NCI-H2029 (cell line): Measurements from ENCODE around the gene DYRK1A.

ENCODE experiments used
- DNase-seq: peaks from one replicate; lab custom pipeline; 2025; lab: John Stamatoyannopoulos, UW

Gene DYRK1A

GRCh38 chr21:37385179-37385765 lies 18.7 kb downstream of the DYRK1A start:
- no peak for DNase-seq

DNA sequence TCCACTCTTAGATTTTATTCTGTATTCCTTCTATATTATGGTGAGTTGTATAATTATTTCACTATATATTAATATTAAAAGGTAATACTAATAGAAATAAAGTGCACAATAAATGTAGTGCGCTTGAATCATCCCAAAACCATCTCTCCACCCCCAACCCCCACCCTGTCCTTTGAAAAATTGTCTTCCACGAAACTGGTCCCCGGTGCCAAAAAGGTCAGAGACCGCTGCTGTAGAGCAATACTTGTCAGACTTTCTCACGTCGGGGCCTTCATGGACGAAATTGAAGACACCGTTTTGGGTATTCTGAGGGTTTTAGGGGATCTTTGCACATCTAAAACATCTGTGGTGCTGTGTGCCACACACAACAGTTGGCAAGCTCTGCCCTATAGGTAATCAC lies 19.6 kb downstream of the DYRK1A start:
- no peak for DNase-seq

- no peak for DNase-seq
Observed at GRCh38 chr21:37389456-37389855, 22.9 kb downstream of the DYRK1A start.

DNA sequence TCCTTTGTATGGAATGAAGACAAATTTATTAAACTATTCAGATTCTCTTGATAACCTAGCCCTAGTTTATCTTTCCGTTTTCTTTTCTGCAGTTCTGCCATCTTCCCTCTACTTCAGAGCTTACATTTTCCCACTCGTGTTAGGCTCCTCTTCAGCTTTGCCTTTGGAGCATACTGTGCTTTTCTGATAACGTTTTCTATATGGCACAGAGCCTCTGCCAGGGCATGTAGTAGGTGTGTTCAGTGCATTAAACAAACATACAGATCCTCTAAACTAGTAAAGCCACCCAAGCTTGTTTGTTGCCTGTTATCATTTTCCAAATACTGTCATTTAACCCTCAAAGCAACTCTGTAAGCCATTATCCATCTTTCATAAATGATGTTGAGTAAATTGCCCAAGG lies 25.1 kb downstream of the DYRK1A start:
- no peak for DNase-seq

DNA sequence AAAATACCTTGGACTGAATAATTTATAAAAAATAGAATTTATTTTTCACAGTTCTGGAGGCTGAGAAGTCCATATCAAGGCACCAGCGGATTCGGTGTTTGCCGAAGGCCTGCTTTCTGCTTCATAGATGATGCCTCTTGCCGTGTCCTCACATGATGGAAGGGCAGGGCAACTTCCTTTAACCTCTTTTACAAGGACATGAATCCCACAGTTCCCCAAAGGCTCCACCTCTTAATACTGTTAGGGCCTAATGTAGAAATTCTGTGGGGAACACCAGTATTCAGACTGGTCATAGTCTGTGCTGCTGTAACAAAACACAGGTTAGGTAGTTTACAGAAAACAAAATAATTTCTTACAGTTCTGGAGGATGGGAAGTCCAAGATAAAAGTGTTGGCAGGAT lies 25.9 kb downstream of the DYRK1A start:
- no peak for DNase-seq

DNA sequence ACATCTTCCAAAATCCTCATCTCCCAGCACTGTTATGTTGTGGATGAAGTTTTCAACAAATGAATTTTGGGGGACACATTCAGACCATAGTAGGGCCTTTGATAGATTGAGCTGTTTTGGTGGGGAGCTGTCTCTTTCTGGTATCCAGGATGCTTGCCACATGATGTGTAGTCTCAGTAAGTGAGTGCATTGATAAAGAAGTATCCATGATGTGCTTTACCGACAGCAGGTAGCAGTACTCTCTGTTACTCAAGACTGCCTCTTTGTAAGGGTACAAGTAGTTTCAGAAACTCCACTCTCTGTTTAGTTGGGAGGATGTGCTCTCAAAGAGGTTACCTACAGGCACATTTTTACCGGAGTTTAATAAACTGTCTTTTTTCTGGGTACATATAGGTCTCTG lies 26.5 kb downstream of the DYRK1A start:
- no peak for DNase-seq

- no peak for DNase-seq
Observed at GRCh38 chr21:37393786-37394185, 27.2 kb downstream of the DYRK1A start.

GRCh38 chr21:37395961-37396360 lies 29.4 kb downstream of the DYRK1A start:
- no peak for DNase-seq

DNA sequence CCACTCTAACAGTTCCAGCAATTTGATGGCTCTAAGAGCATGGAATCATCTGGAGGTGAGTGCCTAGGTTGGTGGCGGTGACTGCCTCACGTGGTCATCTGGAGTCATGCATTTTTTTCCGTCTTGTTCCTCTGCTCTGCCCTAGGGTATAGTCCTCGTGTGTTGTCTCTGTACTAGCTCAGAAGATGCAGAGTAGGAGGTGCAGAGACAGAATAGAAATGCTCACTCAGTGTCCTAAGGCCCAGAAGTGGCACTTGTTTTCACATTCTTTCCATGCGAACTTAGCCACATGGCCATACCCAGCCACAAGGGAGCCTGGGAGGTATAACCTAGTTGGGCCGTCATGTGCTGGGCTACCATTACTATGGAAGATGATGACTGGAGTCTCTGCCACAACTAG lies 30.3 kb downstream of the DYRK1A start:
- DNase-seq, result no peak

- no peak for DNase-seq
Observed at GRCh38 chr21:37398697-37399096, 32.1 kb downstream of the DYRK1A start.

DNA sequence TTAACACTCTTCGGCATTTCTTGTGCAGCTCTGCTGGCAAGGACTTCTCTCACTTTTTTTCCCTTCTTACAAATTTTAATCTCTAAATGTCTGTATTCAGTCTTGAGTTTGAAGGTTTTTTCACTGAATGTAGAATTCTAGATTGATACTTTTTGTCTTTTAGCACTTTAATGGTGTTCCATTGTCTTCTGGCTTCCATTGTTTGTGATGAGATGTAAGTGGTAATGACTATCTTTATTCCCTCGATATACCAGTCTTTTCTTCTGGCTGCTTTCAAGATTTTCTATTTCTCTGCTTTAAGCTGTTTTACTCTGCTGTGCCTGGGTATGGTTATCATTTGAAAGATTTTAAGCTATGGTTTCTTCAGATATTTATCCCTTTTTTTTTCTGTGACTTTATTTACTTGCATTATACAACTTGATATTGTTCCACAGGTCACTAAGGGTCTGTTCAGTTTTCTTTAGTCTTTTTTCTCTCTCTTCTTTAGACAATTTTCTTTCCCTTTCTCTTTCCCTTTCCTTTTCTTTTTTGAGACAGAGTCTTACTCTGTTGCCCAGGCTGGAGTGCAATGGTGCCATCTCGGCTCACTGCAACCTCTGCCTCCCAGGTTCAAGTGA lies 35.8 kb downstream of the DYRK1A start:
- DNase-seq, result no peak

- no peak for DNase-seq
Observed at GRCh38 chr21:37405629-37406028, 39.1 kb downstream of the DYRK1A start.

- no peak for DNase-seq
Observed at GRCh38 chr21:37407719-37408420, 41.3 kb downstream of the DYRK1A start.

GRCh38 chr21:37408464-37409193 lies 42.1 kb downstream of the DYRK1A start:
- no peak for DNase-seq

GRCh38 chr21:37410639-37411038 lies 44.1 kb downstream of the DYRK1A start:
- no peak for DNase-seq

DNA sequence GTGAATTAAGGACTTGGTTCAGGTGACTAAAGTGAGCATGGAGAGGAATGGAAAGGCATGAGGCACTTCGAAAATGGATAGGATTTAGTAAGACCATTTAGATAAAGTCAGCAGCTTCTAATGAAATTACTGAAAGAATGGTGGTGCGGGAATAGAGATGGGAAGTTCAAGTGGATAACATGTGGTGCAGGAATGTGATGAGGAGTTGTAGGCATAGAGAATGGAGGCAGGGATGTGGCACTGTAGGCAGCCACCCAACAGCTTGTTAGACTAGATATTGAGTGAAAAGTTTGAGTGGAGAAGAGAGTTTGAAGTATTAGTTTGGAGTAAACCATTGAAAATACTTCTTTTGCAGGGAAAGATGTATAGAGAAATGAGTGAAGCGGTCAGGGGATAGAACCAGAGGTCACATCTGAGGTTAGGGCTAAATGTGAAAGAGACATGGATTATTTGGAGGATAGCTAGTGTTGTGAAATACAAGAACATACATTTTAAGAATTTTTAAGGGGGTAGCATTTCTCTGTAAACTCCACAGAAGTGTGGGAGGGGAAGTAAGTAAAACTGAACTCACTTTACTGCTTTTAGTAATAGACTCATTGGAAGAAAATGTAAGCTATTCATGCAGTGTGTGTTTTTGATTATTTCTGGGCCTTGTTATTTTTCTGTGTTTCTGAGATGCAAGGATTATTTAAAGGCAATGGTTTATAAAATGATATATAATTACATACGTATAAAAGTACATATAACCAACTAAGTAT lies 46.2 kb downstream of the DYRK1A start:
- no peak for DNase-seq

DNA sequence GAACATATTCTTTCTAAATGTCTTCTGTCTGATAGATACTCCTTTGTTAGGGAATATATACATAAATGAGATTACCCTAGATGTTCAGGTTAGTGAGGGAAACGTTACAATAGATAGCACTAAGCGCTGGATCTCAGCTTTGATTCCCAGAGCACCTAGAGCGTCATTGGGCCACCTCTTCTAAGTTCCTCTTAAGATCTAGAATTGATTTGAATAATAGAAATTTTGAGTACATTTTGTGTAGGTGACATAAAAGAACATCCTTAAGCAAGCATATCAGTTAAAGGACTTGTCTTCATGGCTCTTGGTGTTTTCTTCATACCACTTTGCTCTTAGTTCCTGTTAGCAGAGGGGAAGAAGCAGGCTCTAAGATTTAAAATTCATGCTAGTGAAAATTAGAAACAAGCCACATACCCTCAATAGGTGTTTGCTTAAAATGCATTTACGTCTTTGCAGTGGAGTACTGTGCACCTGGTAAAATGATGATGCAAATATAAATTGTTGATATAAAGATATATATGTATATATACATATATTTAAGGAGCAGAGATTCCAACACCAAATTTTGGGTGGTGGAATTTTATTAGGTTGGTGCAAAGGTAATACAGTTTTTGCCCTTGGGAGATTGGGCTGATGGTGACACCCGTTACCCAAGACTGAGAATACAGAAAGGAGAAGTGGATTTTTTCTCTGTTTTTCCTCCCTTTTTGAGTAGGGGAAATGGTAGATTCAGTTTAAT lies 47.1 kb downstream of the DYRK1A start:
- no peak for DNase-seq

DNA sequence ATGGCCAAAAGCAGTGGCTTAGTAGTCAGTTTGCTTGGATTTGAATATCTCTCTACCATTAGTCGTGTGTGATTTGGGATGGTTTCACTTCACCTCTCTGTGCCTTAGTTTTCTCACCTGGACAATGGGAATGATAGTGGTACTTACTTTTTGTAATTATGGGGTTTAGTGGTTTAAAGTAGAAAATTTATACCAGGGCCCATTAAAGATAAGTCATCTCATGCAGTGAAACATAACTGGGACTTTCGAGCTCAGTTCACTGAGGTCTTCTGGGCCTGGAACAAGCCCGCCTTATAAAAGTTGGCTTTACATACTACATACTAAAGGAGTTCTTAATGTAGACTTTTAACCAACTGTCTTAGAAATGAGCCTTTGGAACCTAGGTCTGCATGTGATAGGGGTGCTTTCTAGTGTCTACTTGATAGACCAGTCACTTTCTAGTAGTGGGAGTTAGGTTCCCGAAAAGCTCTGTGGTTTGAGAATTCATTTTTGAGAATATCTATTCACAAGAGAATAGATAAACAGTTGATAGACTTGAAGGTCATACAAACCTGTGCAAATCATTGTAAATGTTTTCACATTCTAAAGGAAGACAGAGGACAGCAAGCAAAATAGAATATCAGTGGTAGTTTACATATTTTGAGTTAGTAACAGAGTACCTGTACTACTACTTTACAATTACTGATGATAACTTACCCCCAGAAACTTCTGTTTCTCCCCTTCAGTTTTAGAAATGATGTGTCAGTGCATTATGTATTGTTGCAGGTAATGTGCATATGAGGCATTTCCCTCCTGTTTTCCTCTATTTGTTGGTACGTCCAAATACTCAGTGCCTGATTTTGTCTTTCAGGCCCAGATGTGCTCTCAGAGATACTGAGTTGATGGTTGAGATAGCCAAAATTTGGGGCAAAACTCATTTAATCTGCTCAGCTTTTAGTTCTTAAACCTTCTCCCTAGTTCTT lies 48.0 kb downstream of the DYRK1A start:
- DNase-seq, result no peak

- no peak for DNase-seq
Observed at GRCh38 chr21:37415939-37416338, 49.4 kb downstream of the DYRK1A start.

DNA sequence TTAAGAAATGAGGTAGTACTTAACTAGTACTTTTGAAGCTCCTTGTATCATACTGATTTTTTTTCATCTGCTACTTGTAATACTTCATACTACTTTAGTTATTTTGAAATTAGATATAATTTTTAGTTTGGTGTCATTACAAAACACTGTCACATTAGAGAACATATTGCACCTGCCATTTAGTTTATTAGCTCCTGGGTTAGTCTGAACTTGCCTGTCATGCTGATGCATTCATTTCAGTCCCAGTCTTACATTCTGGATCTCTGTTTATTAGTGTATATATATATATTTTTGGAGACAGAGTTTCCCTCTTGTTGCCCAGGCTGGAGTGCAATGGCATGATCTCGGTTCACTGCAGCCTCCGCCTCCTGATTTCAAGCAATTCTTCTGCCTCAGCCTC lies 50.3 kb downstream of the DYRK1A start:
- DNase-seq, result no peak
